K562 (cell line): ENCODE results near the gene RAPSN. TPM values are rescaled to one million over a fixed set of nuclear protein-coding genes. Genes with fewer than 3 reads are reported as not detected.
A peak's percentile ranks its signal among the peaks of the same experiment; 100 is the strongest.

ENCODE experiments used
- CHCHD3 ChIP-seq: fragments of 250-450 bp; sonication (Bioruptor Pico); IDR thresholded peaks from 2 replicates; pipeline ENCODE4 v2.1.2; 2022; ENCODE audit warnings: mild to moderate bottlenecking
- HMGN3 ChIP-seq: IDR thresholded peaks from 2 replicates; pipeline ENCODE4 v1.6.1; 2011; ENCODE audit warnings: borderline replicate concordance, low read depth, mild to moderate bottlenecking, mixed read lengths, low read length; ENCODE audit not compliant: insufficient read length; ENCODE audit errors: extremely low read depth
- KAT7 ChIP-seq: sonication (generic); formaldehyde crosslinking; IDR thresholded peaks from 2 replicates; pipeline ENCODE4 v1.8.0; 2022; ENCODE audit warnings: missing genetic modification reagents, mild to moderate bottlenecking, borderline replicate concordance
- KDM1A ChIP-seq, 2 experiments: fragments of 450-650 bp; IDR thresholded peaks; 2 replicates each; pipeline ENCODE4 v1.6.1; 2016; ENCODE audit warnings: mild to moderate bottlenecking in 2 of 2
- L3MBTL2 ChIP-seq: fragments of 450-650 bp; IDR thresholded peaks from 2 replicates; pipeline ENCODE4 v1.6.1; 2016; ENCODE audit warnings: mild to moderate bottlenecking, moderate library complexity
- NFE2 ChIP-seq: IDR thresholded peaks from 2 replicates; pipeline ENCODE4 v1.6.1; 2014; ENCODE audit warnings: antibody characterized with exemption, low read depth
- POLR2A ChIP-seq: fragments of 450-650 bp; conservative IDR thresholded peaks from 2 replicates; pipeline ENCODE4 v1.6.1; 2016
- SOX6 ChIP-seq: fragments of 450-650 bp; IDR thresholded peaks from 2 replicates; pipeline ENCODE4 v1.6.1; 2014; ENCODE audit warnings: mild to moderate bottlenecking
- TCF7 ChIP-seq: sonication (generic); IDR thresholded peaks from 2 replicates; pipeline ENCODE4 v1.6.1; 2016; ENCODE audit warnings: antibody characterized with exemption, borderline replicate concordance
- ZBTB7A ChIP-seq: IDR thresholded peaks from 2 replicates; pipeline ENCODE4 v1.6.1; 2011; ENCODE audit warnings: low read depth, mild to moderate bottlenecking, low read length, moderate library complexity, borderline replicate concordance; ENCODE audit not compliant: control insufficient read depth
- ZNF146 ChIP-seq: IDR thresholded peaks from one replicate; pipeline ENCODE4 v1.6.1; 2018; ENCODE audit warnings: missing compliant biosample characterization; ENCODE audit not compliant: unreplicated experiment
- ZNF197 ChIP-seq: fragments of 200-800 bp; sonication (Bioruptor generic); IDR thresholded peaks from 2 replicates; pipeline ENCODE4 v1.6.1; 2016; ENCODE audit warnings: low read depth, missing genetic modification characterization, missing compliant biosample characterization
- ZNF785 ChIP-seq: fragments of 250-450 bp; sonication (Bioruptor Pico); IDR thresholded peaks from 2 replicates; pipeline ENCODE4 v1.4.0; 2020; ENCODE audit warnings: mild to moderate bottlenecking
- polyA plus RNA-seq, 8 experiments: library from polyadenylated mRNA; depleted of rRNA in 4 of 8; stranded (reverse) in 5 of 8; unstranded in 3 of 8; fragments of >200 nt; fragmentation: Nextera tagmentation in 2 of 8; fragmentation: Illumina TruSeq in 1 of 8; extraction: Ambion mirVana in 2 of 8; extraction: Trizol in 1 of 8; gene quantifications; 2 replicates each; pipeline versions ENCODE4 v1.2.1 to v1.2.3, GENCODE V29; 2011 to 2014; ENCODE audit warnings: inconsistent platforms in 1 of 8, missing spikeins in 1 of 8
- total RNA-seq, 7 experiments: library from RNA; depleted of rRNA in 6 of 7; stranded (reverse); fragments of >200 nt in 6 of 7; fragmentation: Illumina TruSeq in 2 of 7; extraction: Trizol in 2 of 7; gene quantifications; 2 replicates each; pipeline versions ENCODE4 v1.2.1 to v1.2.3, GENCODE V29; 2011 to 2021; ENCODE audit warnings: low replicate concordance in 1 of 7
- TF ChIP-seq, protein P1 (sequence below): fragments of 450-650 bp; IDR thresholded peaks from 2 replicates; pipeline ENCODE4 v1.6.1; 2014; ENCODE audit warnings: low read depth, mild to moderate bottlenecking, moderate library complexity, borderline replicate concordance
- TF ChIP-seq, protein P2 (sequence below): fragments of 450-650 bp; IDR thresholded peaks from 2 replicates; pipeline ENCODE4 v1.6.1; 2016; ENCODE audit warnings: antibody characterized with exemption
- TF ChIP-seq, protein P3 (sequence below), 2 experiments: fragments of 250-450 bp in 1 of 2; fragments of 450-650 bp in 1 of 2; sonication (Bioruptor Pico) in 1 of 2; IDR thresholded peaks; 2 replicates each; pipeline versions ENCODE4 v1.6.1 to v1.8.0; 2016 to 2021; ENCODE audit warnings: mild to moderate bottlenecking in 2 of 2, moderate library complexity in 2 of 2, missing compliant biosample characterization in 1 of 2, missing genetic modification characterization in 1 of 2
- TF ChIP-seq, protein P4 (sequence below): sonication (generic); formaldehyde crosslinking; IDR thresholded peaks from 2 replicates; pipeline ENCODE4 v1.8.0; 2022; ENCODE audit warnings: missing genetic modification reagents, mild to moderate bottlenecking, moderate library complexity, borderline replicate concordance
- TF ChIP-seq, protein P5 (sequence below): fragments of 450-650 bp; formaldehyde crosslinking; IDR thresholded peaks from 2 replicates; pipeline ENCODE4 v1.4.0; 2020; ENCODE audit warnings: mild to moderate bottlenecking, moderate library complexity
- TF ChIP-seq, protein P6 (sequence below): fragments of 450-650 bp; IDR thresholded peaks from one replicate; pipeline ENCODE4 v1.6.1; 2018; ENCODE audit warnings: mild to moderate bottlenecking, moderate library complexity; ENCODE audit not compliant: partially characterized antibody

Gene RAPSN
- total and polyA plus RNA-seq, 9 of the 15 experiments (the other 6 are each of a cell fraction or from before 2014, with no cell fraction given): 0.06 to 0.11 TPM; not detected in 7

DNA sequence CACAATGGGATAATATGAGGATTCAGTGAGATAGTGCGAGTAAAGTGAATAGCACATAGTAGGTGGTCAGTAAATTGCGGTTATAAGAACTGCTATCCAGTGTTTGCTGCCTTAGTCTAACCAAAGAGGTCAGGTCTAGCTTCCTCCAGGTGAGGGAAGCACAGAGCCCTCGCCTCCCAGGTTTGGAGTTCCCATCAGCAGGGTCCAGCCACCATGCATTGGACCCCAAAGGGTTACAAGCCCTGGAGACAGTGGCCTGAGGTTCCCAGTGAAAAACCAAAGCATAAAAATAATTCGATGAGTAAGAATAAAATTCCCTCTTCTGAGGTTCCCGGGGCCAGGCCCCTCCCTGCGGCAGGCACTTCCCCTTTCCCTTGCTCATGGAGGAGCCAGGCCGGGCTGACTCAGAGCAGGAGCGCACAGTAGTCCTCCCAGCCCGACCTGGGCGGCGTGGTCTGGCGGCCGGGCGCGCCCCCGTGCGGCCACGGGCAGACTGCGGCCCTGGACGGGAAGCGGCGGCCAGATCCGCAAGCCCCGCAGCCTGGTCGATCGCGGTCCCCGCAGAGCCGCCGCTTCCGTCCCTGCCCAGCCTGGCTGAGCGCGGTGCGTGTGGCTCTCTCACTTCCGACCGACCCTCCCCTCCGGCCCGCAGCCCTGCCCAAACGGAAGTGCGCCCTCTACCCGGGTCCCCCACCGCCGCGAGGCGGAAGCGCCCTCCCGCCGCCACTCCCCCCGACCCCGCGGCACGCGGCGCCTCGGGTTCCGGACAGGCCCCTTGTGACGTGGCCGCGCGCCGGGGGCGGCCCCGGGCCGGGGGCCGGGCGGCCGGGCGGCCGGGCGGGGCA lies 41.0 kb downstream of the RAPSN start, which contains the start of gene SLC39A13 (continued):
- TF ChIP-seq KDM1A (IDR thresholded peaks at IDR 0.05) (no peak), L3MBTL2 (peak; percentile 71), ZNF197 (CRISPR knock-in tag) (peak; percentile 78), CHCHD3 (CRISPR knock-in tag) (no peak), POLR2A (peak; percentile 74), ZNF785 (CRISPR knock-in tag) (no peak), ZNF146 (CRISPR knock-in tag) (no peak), TCF7 (0 out of 2 replicates have a peak, but pooled peaks have one; percentile 44), KAT7 (CRISPR knock-in tag) (peak; percentile 88; the same call in 1 of the 2 replicates), NFE2 (peak; percentile 42), SOX6 (peak; percentile 73), ZBTB7A (peak; percentile 88), HMGN3 (peak; percentile 91)
- TF ChIP-seq, protein P1, sequence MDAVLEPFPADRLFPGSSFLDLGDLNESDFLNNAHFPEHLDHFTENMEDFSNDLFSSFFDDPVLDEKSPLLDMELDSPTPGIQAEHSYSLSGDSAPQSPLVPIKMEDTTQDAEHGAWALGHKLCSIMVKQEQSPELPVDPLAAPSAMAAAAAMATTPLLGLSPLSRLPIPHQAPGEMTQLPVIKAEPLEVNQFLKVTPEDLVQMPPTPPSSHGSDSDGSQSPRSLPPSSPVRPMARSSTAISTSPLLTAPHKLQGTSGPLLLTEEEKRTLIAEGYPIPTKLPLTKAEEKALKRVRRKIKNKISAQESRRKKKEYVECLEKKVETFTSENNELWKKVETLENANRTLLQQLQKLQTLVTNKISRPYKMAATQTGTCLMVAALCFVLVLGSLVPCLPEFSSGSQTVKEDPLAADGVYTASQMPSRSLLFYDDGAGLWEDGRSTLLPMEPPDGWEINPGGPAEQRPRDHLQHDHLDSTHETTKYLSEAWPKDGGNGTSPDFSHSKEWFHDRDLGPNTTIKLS: peak; percentile 98
- TF ChIP-seq, protein P2, sequence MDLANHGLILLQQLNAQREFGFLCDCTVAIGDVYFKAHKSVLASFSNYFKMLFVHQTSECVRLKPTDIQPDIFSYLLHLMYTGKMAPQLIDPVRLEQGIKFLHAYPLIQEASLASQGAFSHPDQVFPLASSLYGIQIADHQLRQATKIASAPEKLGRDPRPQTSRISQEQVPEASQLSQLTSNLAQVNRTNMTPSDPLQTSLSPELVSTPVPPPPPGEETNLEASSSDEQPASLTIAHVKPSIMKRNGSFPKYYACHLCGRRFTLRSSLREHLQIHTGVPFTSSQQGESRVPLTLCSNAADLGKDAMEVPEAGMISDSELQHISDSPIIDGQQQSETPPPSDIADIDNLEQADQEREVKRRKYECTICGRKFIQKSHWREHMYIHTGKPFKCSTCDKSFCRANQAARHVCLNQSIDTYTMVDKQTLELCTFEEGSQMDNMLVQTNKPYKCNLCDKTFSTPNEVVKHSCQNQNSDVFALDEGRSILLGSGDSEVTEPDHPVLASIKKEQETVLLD: no peak
- TF ChIP-seq, protein P3, sequence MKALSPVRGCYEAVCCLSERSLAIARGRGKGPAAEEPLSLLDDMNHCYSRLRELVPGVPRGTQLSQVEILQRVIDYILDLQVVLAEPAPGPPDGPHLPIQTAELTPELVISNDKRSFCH (CRISPR knock-in tag; IDR thresholded peaks at IDR 0.05): no peak
- TF ChIP-seq, protein P3 (tag; IDR thresholded peaks at IDR 0.05): peak; percentile 87
- TF ChIP-seq, protein P4, sequence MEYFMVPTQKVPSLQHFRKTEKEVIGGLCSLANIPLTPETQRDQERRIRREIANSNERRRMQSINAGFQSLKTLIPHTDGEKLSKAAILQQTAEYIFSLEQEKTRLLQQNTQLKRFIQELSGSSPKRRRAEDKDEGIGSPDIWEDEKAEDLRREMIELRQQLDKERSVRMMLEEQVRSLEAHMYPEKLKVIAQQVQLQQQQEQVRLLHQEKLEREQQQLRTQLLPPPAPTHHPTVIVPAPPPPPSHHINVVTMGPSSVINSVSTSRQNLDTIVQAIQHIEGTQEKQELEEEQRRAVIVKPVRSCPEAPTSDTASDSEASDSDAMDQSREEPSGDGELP (CRISPR knock-in tag): peak; percentile 87
- TF ChIP-seq, protein P5, sequence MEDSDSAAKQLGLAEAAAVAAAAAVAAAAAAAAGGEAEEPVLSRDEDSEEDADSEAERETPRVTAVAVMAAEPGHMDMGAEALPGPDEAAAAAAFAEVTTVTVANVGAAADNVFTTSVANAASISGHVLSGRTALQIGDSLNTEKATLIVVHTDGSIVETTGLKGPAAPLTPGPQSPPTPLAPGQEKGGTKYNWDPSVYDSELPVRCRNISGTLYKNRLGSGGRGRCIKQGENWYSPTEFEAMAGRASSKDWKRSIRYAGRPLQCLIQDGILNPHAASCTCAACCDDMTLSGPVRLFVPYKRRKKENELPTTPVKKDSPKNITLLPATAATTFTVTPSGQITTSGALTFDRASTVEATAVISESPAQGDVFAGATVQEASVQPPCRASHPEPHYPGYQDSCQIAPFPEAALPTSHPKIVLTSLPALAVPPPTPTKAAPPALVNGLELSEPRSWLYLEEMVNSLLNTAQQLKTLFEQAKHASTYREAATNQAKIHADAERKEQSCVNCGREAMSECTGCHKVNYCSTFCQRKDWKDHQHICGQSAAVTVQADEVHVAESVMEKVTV (CRISPR knock-in tag): peak; percentile 98
- TF ChIP-seq, protein P6, sequence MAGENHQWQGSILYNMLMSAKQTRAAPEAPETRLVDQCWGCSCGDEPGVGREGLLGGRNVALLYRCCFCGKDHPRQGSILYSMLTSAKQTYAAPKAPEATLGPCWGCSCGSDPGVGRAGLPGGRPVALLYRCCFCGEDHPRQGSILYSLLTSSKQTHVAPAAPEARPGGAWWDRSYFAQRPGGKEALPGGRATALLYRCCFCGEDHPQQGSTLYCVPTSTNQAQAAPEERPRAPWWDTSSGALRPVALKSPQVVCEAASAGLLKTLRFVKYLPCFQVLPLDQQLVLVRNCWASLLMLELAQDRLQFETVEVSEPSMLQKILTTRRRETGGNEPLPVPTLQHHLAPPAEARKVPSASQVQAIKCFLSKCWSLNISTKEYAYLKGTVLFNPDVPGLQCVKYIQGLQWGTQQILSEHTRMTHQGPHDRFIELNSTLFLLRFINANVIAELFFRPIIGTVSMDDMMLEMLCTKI: no peak
